Measurements from ENCODE around the gene SLC38A8. TPM values are rescaled to one million over a fixed set of nuclear protein-coding genes. Genes with fewer than 3 reads are reported as not detected.

SLC38A8 gene
- total RNA-seq, 4 donors from 2014 or later, result not detected

DNA sequence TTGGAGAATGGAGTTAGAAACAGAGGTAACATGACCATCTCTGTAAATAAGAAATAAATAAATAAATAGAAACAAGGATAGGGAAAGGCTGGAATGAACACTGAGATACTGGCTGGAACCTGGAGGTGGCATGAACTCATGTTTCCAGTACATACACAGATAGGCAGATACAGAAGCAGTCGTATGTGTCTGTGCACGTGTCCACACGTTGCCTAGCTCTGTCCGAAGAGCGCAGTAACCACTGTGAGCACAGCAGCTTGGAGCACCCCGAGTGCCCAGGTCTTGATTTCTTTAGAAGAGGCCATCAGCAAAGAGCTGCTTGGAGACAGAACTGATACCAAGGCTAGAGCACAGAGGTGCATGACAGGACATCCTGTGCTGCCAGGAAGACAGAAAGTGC is 37.1 kb upstream of the SLC38A8 start:
- TF ChIP-seq, protein P1, sequence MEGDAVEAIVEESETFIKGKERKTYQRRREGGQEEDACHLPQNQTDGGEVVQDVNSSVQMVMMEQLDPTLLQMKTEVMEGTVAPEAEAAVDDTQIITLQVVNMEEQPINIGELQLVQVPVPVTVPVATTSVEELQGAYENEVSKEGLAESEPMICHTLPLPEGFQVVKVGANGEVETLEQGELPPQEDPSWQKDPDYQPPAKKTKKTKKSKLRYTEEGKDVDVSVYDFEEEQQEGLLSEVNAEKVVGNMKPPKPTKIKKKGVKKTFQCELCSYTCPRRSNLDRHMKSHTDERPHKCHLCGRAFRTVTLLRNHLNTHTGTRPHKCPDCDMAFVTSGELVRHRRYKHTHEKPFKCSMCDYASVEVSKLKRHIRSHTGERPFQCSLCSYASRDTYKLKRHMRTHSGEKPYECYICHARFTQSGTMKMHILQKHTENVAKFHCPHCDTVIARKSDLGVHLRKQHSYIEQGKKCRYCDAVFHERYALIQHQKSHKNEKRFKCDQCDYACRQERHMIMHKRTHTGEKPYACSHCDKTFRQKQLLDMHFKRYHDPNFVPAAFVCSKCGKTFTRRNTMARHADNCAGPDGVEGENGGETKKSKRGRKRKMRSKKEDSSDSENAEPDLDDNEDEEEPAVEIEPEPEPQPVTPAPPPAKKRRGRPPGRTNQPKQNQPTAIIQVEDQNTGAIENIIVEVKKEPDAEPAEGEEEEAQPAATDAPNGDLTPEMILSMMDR (IDR thresholded peaks at IDR 0.05), result no peak
- TF ChIP-seq POLR2A (IDR thresholded peaks at IDR 0.05) (no peak), EP300 (IDR thresholded peaks at IDR 0.05) (no peak), POLR2AphosphoS5 (IDR thresholded peaks at IDR 0.05) (no peak)
- 79 to 88% methylated on average over 4 to 6 of the region's 6 CpGs for WGBS, 2 donors (ENCODE audit: low coverage in 1 of 2)
- H3K27ac ChIP-seq, result no peak overlapping the region

DNA sequence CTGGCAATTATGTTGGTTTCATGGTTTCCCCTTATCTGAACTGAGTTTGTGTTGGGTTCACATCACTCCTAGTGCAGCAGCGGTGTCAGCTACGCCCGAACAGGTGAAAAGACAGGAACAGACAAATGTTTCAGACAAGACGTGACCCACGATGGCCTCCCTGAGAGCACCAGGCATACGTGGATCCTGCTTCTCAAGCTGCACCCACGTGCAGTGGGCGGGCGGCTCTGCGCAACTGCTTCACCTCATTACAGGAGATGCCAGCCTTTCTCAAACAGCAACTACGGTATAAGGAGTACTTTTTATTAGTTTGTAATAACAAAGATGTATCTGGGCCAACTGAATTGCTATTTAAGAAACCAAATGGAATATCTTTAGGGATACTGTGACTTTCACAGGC is 32.8 kb upstream of the SLC38A8 start:
- no peak for ATAC-seq
- TF ChIP-seq POLR2AphosphoS5 (IDR thresholded peaks at IDR 0.05), result no peak
- no peak for TF ChIP-seq EP300 (IDR thresholded peaks at IDR 0.05)
- TF ChIP-seq POLR2A (IDR thresholded peaks at IDR 0.05), result no peak
- TF ChIP-seq, protein P1 (IDR thresholded peaks at IDR 0.05), result no peak
- Histone ChIP-seq H3K4me1 (no peaks in the 10 kb centered on the region), H3K27ac (no peak overlapping the region), H3K4me3 (no peak overlapping the region), H3K9me3 (no peaks in the 10 kb centered on the region), H3K27me3 (no peaks in the 10 kb centered on the region), H3K36me3 (peaks cover 0 to 99% of the 10 kb centered on the region in 2 donors)
- 90% methylated on average over 11 of the region's 11 CpGs; no CpG with 5 or more reads in 1 of the 2 donors for WGBS, 2 donors (ENCODE audit: low coverage in 1 of 2)

More for the DNA sequence above, 37.1 kb upstream of the SLC38A8 start:
- no peak overlapping the region for H3K4me3 ChIP-seq
- H3K4me1 ChIP-seq, result peaks cover 0 to 8% (median 0%) of the 10 kb centered on the region in 3 donors
- H3K27me3 ChIP-seq, result no peaks in the 10 kb centered on the region
- H3K36me3 ChIP-seq, result peaks cover 0 to 100% of the 10 kb centered on the region in 2 donors
- no peak for ATAC-seq
- no peaks in the 10 kb centered on the region for H3K9me3 ChIP-seq

DNA sequence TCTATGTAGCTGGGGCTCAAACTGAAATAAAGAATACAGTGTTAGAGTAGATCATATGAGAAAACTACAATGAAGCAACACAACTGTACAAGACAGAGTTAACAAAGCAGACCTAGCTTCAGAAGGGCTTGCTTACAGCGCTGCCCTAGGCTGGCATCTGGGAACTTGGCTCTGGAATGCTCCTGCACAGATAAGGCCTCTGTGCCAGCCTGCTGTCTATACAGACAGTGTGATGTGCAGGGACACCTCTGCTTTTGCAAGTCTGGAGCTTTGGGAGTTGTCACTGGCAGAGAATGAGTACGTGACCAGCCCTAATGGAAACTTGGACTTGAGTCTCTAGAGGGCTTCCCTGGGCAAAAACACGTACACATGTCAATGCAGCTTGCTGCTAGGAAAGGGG is 32.1 kb upstream of the SLC38A8 start:
- ATAC-seq, result no peak
- Histone ChIP-seq H3K27ac (no peak overlapping the region), H3K27me3 (no peaks in the 10 kb centered on the region), H3K4me1 (no peaks in the 10 kb centered on the region), H3K4me3 (no peak overlapping the region), H3K9me3 (no peaks in the 10 kb centered on the region), H3K36me3 (peaks cover under 1 to 99% of the 10 kb centered on the region in 2 donors)
- WGBS, 2 donors (ENCODE audit: low coverage in 1 of 2), result 70% methylated on average over 1 of the region's 3 CpGs; no CpG with 5 or more reads in 1 of the 2 donors
- TF ChIP-seq POLR2AphosphoS5 (IDR thresholded peaks at IDR 0.05), result no peak
- TF ChIP-seq EP300 (IDR thresholded peaks at IDR 0.05), result no peak
- TF ChIP-seq, protein P1 (IDR thresholded peaks at IDR 0.05), result no peak
- no peak for TF ChIP-seq POLR2A (IDR thresholded peaks at IDR 0.05)

DNA sequence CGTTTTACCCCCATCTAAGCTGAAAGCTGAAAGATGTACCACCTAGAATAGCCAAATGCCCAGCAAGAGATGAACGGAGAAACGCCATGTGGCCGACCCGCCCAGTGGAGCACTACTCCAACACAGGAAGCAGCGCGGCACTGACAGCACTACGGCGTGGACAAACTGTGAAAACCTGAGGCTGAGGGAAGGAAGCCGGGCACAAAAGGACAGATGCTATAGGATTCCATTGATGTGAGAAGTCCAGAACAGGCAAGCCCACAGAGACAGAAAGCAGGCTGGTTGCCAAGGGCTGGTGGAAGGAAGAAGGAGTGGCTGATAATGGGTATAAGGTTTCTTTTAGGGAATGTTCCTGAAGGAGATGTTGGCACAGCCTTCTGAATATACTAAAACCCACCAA is 29.4 kb upstream of the SLC38A8 start:
- no peak overlapping the region for H3K27ac ChIP-seq
- peaks cover 3 to 99% of the 10 kb centered on the region in 2 donors for H3K36me3 ChIP-seq
- WGBS, 2 donors (ENCODE audit: low coverage in 1 of 2), result 52 to 100% methylated on average over 2 to 7 of the region's 10 CpGs
- no peaks in the 10 kb centered on the region for H3K4me1 ChIP-seq
- H3K4me3 ChIP-seq, result no peak overlapping the region
- H3K27me3 ChIP-seq, result no peaks in the 10 kb centered on the region
- H3K9me3 ChIP-seq, result no peaks in the 10 kb centered on the region
- ATAC-seq, result no peak
- no peak for TF ChIP-seq POLR2AphosphoS5 (IDR thresholded peaks at IDR 0.05)
- TF ChIP-seq, protein P1 (IDR thresholded peaks at IDR 0.05), result no peak
- no peak for TF ChIP-seq EP300 (IDR thresholded peaks at IDR 0.05)
- no peak for TF ChIP-seq POLR2A (IDR thresholded peaks at IDR 0.05)

- Histone ChIP-seq H3K4me3 (no peak overlapping the region), H3K27me3 (no peaks in the 10 kb centered on the region), H3K36me3 (peaks cover 3 to 99% of the 10 kb centered on the region in 2 donors), H3K9me3 (no peaks in the 10 kb centered on the region), H3K27ac (no peak overlapping the region), H3K4me1 (no peaks in the 10 kb centered on the region)
- ATAC-seq, result no peak
- TF ChIP-seq, protein P1 (IDR thresholded peaks at IDR 0.05), result no peak
- no peak for TF ChIP-seq POLR2AphosphoS5 (IDR thresholded peaks at IDR 0.05)
- TF ChIP-seq EP300 (IDR thresholded peaks at IDR 0.05), result no peak
- no peak for TF ChIP-seq POLR2A (IDR thresholded peaks at IDR 0.05)
- WGBS, 2 donors (ENCODE audit: low coverage in 1 of 2), result 80 to 84% methylated on average over 3 to 7 of the region's 8 CpGs
These were observed 28.5 kb upstream of the SLC38A8 start for GRCh38 chr16:84071121-84071520.
